ENCODE data around the gene ANKS1B. TPM values are rescaled to one million over a fixed set of nuclear protein-coding genes. Genes with fewer than 3 reads are reported as not detected.

The ANKS1B gene
- total RNA-seq, 1 experiment from 2014 or later: 5.8 TPM

DNA sequence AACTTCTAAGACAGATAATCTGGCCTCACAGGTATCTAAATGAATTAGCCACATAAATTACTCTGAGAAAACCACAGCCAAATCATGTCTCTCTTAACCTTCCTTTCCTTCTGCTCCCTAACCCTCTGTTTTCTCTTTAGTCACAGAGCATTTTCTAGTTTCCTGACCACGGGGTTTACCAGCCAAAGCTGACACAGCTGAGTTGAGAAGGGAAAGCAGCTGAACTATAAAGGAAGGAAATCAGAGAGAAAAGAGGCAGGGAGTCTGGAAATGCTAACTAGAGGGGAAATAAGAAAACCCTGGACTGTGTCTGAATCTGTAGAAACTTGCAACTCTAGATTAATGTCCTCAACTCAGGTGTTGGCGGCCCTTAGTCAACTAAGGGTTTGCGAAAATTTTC is 24.4 kb downstream of the ANKS1B start:
- ChIA-PET CTCF (no interaction called here), POLR2A (no interaction called here)
- no peaks in the 10 kb centered on the region for H3K27me3 Mint-ChIP-seq (ENCODE audit: low read depth)

DNA sequence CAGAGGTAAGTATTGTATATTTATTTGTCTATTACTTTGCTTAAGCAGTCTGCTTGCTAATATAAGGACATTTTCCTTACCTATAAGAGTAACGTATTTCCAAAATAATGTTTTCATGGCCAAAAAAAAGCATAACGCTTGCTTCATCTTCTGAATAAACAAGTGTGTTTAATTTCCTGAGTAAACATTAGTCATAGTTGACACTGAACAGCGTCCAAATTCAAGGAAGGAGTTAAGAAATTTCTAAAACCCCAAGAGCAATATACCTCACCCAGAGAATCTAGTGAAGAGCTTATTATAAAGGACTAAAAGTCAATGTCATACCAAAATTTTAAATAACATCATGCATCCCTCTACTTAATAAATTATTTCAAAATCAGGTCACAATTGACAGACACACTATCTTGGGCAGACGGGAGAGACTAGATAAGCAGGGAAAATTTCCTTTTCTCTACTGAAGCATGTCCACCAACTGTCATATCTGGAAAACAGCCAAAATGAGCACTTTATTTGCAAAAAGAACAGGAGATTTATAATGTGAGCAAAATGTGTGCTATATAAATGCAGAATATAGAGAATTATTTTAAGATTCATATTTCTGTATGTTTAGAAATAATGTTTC is 25.1 kb downstream of the ANKS1B start:
- Mint-ChIP-seq H3K9me3 (no peaks in the 10 kb centered on the region), H3K27ac (no peak overlapping the region), H3K36me3 (no peaks in the 10 kb centered on the region), H3K4me3 (no peak overlapping the region), H3K27me3 (ENCODE audit: low read depth) (no peaks in the 10 kb centered on the region), H3K4me1 (peaks cover 2% of the 10 kb centered on the region; the same call in 1 of the 2 replicates)
- ChIA-PET CTCF (no interaction called here), POLR2A (no interaction called here)
- TF ChIP-seq, protein P1, sequence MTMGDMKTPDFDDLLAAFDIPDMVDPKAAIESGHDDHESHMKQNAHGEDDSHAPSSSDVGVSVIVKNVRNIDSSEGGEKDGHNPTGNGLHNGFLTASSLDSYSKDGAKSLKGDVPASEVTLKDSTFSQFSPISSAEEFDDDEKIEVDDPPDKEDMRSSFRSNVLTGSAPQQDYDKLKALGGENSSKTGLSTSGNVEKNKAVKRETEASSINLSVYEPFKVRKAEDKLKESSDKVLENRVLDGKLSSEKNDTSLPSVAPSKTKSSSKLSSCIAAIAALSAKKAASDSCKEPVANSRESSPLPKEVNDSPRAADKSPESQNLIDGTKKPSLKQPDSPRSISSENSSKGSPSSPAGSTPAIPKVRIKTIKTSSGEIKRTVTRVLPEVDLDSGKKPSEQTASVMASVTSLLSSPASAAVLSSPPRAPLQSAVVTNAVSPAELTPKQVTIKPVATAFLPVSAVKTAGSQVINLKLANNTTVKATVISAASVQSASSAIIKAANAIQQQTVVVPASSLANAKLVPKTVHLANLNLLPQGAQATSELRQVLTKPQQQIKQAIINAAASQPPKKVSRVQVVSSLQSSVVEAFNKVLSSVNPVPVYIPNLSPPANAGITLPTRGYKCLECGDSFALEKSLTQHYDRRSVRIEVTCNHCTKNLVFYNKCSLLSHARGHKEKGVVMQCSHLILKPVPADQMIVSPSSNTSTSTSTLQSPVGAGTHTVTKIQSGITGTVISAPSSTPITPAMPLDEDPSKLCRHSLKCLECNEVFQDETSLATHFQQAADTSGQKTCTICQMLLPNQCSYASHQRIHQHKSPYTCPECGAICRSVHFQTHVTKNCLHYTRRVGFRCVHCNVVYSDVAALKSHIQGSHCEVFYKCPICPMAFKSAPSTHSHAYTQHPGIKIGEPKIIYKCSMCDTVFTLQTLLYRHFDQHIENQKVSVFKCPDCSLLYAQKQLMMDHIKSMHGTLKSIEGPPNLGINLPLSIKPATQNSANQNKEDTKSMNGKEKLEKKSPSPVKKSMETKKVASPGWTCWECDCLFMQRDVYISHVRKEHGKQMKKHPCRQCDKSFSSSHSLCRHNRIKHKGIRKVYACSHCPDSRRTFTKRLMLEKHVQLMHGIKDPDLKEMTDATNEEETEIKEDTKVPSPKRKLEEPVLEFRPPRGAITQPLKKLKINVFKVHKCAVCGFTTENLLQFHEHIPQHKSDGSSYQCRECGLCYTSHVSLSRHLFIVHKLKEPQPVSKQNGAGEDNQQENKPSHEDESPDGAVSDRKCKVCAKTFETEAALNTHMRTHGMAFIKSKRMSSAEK (CRISPR knock-in tag; IDR thresholded peaks at IDR 0.05; ENCODE audit: borderline replicate concordance): no peak
- TF ChIP-seq JUN (CRISPR knock-in tag; IDR thresholded peaks at IDR 0.05): no peak
- TF ChIP-seq ZNF219 (CRISPR knock-in tag; IDR thresholded peaks at IDR 0.05; ENCODE audit: borderline replicate concordance): no peak
- no peak for TF ChIP-seq KAT7 (CRISPR knock-in tag; IDR thresholded peaks at IDR 0.05; ENCODE audit: borderline replicate concordance)
- TF ChIP-seq MXD4 (CRISPR knock-in tag; IDR thresholded peaks at IDR 0.05; ENCODE audit: borderline replicate concordance): no peak
- TF ChIP-seq, protein P2, sequence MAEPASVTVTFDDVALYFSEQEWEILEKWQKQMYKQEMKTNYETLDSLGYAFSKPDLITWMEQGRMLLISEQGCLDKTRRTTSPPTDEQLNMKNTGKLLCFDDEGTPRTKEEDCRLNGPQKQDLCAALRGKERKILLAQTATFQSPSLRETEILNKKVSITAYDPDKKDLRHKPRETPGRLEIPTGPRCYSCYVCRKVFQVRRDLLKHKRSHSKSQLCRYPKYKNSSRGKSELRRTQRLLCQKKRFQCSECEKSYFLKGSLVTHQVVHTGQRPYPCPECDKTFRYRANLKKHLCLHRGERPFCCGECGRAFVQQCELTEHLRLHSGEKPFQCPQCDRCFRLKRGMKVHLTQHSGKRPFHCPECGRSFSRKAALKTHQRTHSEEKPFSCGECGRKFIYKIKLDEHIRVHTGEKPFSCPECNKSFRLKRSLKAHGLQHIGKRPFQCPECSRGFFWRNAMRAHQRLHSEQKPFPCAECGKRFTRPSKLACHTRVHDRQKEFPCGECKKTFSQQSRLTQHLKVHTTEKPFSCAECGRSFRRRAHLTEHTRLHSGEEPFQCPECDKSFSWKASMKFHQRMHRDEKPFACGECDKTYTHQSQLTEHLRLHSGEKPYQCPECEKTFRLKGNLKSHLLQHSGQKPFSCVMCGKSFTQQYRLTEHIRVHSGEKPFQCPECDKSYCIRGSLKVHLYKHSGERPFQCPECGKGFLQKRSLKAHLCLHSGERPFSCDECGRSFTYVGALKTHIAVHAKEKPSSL (CRISPR knock-in tag; conservative IDR thresholded peaks at IDR 0.05): no peak
- TF ChIP-seq AR (CRISPR knock-in tag; IDR thresholded peaks at IDR 0.05): no peak
- TF ChIP-seq OVOL2 (CRISPR knock-in tag; IDR thresholded peaks at IDR 0.05; ENCODE audit: borderline replicate concordance): no peak
- no peak for TF ChIP-seq CREB1 (CRISPR knock-in tag; IDR thresholded peaks at IDR 0.05)
- TF ChIP-seq, protein P3, sequence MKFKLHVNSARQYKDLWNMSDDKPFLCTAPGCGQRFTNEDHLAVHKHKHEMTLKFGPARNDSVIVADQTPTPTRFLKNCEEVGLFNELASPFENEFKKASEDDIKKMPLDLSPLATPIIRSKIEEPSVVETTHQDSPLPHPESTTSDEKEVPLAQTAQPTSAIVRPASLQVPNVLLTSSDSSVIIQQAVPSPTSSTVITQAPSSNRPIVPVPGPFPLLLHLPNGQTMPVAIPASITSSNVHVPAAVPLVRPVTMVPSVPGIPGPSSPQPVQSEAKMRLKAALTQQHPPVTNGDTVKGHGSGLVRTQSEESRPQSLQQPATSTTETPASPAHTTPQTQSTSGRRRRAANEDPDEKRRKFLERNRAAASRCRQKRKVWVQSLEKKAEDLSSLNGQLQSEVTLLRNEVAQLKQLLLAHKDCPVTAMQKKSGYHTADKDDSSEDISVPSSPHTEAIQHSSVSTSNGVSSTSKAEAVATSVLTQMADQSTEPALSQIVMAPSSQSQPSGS (CRISPR knock-in tag; IDR thresholded peaks at IDR 0.05; ENCODE audit: borderline replicate concordance, low read depth): no peak
- TF ChIP-seq ZNF263 (CRISPR knock-in tag; IDR thresholded peaks at IDR 0.05; ENCODE audit: low read depth): no peak
- TF ChIP-seq ZNF281 (CRISPR knock-in tag; IDR thresholded peaks at IDR 0.05): no peak
- TF ChIP-seq ZNF138 (CRISPR knock-in tag; conservative IDR thresholded peaks at IDR 0.05): no peak
- TF ChIP-seq, protein P4, sequence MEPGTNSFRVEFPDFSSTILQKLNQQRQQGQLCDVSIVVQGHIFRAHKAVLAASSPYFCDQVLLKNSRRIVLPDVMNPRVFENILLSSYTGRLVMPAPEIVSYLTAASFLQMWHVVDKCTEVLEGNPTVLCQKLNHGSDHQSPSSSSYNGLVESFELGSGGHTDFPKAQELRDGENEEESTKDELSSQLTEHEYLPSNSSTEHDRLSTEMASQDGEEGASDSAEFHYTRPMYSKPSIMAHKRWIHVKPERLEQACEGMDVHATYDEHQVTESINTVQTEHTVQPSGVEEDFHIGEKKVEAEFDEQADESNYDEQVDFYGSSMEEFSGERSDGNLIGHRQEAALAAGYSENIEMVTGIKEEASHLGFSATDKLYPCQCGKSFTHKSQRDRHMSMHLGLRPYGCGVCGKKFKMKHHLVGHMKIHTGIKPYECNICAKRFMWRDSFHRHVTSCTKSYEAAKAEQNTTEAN (CRISPR knock-in tag; IDR thresholded peaks at IDR 0.05): no peak
- DNase-seq (ENCODE audit: low spot score): no peak
- ATAC-seq: no peak

More for the DNA sequence above, 24.4 kb downstream of the ANKS1B start:
- ATAC-seq (no peak), DNase-seq (ENCODE audit: low spot score) (no peak)
- Mint-ChIP-seq H3K36me3 (no peaks in the 10 kb centered on the region), H3K27ac (no peak overlapping the region), H3K4me1 (no peaks in the 10 kb centered on the region), H3K9me3 (no peaks in the 10 kb centered on the region), H3K4me3 (no peak overlapping the region)
- TF ChIP-seq IRF2 (CRISPR knock-in tag; IDR thresholded peaks at IDR 0.05; ENCODE audit: borderline replicate concordance, low read depth) (no peak), NR3C1 (CRISPR knock-in tag; conservative IDR thresholded peaks at IDR 0.05; ENCODE audit: low read depth) (no peak)
